Lower leg skin (tissue), 4 donors: ENCODE results near the gene FOXP1. TPM values are rescaled to one million over a fixed set of nuclear protein-coding genes. Genes with fewer than 3 reads are reported as not detected.

ENCODE experiments used
- DNase-seq, 2 donors: peaks; one replicate each; pipeline ENCODE4 v3.0.0-alpha.2; 2019; ENCODE audit warnings: low spot score in 2 of 2
- H3K4me3 ChIP-seq: fragments of 200-600 bp; sonication (generic); 2 replicates; pipeline ENCODE4 v1.5.1; 2017; ENCODE audit warnings: mild to moderate bottlenecking, low read depth; ENCODE audit not compliant: poor library complexity, severe bottlenecking
- POLR2A ChIP-seq, 2 donors: fragments of 450-650 bp; IDR thresholded peaks; one replicate each; pipeline ENCODE4 v1.6.1; 2016 to 2017; ENCODE audit warnings: antibody characterized with exemption in 2 of 2, mild to moderate bottlenecking in 1 of 2, moderate library complexity in 1 of 2
- WGBS, 2 donors: methylation state at CpG; one replicate each; pipeline ENCODE4 v1.1.5; 2018; 5-methylcytosine and 5-hydroxymethylcytosine counted together
- intact Hi-C: fragments of 100-400 bp; cut with DNase I; formaldehyde crosslinking; loops from one replicate; pipeline ENCODE4 v1.15.0; 2023; ENCODE audit warnings: low total_unique reads
- total RNA-seq, 4 donors: library from RNA; depleted of rRNA; stranded (reverse); fragments of >200 nt; gene quantifications; one replicate each; pipeline ENCODE4 v1.1.0, GENCODE V29; 2016
- TF ChIP-seq, protein P1 (sequence below), 3 donors: fragments of 450-650 bp; IDR thresholded peaks; one replicate each; pipeline ENCODE4 v1.5.1; 2016; ENCODE audit warnings: antibody characterized with exemption in 3 of 3, mild to moderate bottlenecking in 3 of 3, moderate library complexity in 2 of 3

Gene FOXP1
- total RNA-seq, 4 donors from 2014 or later = 46.6 to 66.6 (median 55.2) TPM

DNA sequence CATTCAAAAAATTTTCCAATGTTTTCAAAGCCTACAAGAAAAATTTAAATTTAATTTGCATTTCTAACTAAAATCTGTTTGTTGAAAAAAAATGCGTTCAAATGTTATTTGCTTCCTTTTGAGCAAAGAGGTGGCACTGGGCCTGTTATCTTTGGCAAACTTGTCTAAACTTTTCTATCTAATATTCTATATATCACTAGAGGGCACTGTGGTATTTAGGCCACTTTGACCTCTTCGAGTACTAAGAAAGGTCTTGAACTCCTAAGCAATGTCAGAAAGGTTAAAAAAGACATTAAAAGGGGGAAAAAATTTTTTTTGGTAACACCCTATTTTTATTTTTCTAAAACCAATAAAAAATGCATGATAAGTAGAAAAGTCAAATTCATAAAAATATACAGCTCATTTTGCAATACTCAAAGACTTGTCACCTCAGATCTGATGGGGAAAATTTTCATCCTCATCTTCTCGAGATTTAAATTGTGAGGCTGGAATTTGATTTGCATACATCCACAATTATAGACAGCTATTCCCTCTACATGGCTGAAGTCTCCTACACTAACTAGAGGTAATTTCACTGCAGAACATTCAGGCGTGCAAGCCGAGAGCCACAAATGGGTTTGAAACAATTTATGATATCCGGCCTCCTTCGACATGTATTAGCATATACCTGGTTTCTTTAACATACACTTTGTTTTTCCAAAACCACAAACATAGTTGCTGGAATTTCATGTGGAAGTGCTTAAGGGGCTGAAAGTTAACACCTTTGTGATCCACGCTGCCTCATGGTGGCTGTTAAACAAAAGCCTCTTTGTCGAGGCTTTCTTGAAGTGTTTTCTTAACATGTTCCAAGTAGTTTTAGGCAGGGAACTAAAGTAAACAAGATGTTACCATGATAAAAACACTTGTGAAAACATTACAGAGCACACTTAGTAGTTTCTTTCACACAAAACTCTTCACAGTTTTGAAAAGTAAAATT, 576.4 kb downstream of the FOXP1 start:
- TF ChIP-seq, protein P1, sequence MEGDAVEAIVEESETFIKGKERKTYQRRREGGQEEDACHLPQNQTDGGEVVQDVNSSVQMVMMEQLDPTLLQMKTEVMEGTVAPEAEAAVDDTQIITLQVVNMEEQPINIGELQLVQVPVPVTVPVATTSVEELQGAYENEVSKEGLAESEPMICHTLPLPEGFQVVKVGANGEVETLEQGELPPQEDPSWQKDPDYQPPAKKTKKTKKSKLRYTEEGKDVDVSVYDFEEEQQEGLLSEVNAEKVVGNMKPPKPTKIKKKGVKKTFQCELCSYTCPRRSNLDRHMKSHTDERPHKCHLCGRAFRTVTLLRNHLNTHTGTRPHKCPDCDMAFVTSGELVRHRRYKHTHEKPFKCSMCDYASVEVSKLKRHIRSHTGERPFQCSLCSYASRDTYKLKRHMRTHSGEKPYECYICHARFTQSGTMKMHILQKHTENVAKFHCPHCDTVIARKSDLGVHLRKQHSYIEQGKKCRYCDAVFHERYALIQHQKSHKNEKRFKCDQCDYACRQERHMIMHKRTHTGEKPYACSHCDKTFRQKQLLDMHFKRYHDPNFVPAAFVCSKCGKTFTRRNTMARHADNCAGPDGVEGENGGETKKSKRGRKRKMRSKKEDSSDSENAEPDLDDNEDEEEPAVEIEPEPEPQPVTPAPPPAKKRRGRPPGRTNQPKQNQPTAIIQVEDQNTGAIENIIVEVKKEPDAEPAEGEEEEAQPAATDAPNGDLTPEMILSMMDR (IDR thresholded peaks at IDR 0.05) = no peak
- TF ChIP-seq POLR2A (IDR thresholded peaks at IDR 0.05) = no peak
- DNase-seq = no peak
- H3K4me3 ChIP-seq = no peak overlapping the region
- intact Hi-C loops = no loop called here
- 60 to 61% methylated on average over 9 of the region's 9 CpGs for WGBS, 2 donors

GRCh38 chr3:71005702-71006321, 577.7 kb downstream of the FOXP1 start:
- 70 to 76% methylated on average over 10 of the region's 10 CpGs for WGBS, 2 donors
- H3K4me3 ChIP-seq = no peak overlapping the region
- TF ChIP-seq, protein P1 (IDR thresholded peaks at IDR 0.05) = no peak
- no peak for TF ChIP-seq POLR2A (IDR thresholded peaks at IDR 0.05)
- intact Hi-C loops = no loop called here
- DNase-seq = no peak

DNA sequence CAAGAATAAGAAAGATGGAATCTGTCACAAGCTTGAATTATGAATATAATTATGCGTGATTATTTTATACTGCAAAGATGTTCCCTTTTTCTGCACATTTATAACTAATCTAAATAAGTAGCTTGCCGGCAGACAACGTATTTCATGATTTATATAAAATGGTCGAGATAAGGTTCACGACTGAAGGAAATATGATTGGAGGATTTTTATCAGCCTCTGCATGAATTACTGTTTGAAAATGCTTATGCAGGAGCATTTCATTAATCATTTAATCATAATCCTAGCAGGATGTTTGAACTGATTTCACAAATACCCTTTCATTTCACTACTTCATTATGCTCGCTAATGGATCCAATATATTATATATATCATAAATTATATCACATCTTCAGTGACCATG, 580.0 kb downstream of the FOXP1 start:
- intact Hi-C loops = no loop called here
- no peak for DNase-seq
- WGBS, 2 donors = 90 to 93% methylated on average over 6 of the region's 6 CpGs
- TF ChIP-seq, protein P1 (IDR thresholded peaks at IDR 0.05) = no peak
- TF ChIP-seq POLR2A (IDR thresholded peaks at IDR 0.05) = no peak
- H3K4me3 ChIP-seq = no peak overlapping the region

GRCh38 chr3:71002298-71002697, 581.2 kb downstream of the FOXP1 start:
- no peak for DNase-seq
- 93 to 99% methylated on average over 2 of the region's 2 CpGs for WGBS, 2 donors
- TF ChIP-seq, protein P1 (IDR thresholded peaks at IDR 0.05) = no peak
- no peak for TF ChIP-seq POLR2A (IDR thresholded peaks at IDR 0.05)
- intact Hi-C loops = no loop called here
- no peak overlapping the region for H3K4me3 ChIP-seq

GRCh38 chr3:71001303-71001830, 582.2 kb downstream of the FOXP1 start:
- intact Hi-C loops = no loop called here
- TF ChIP-seq, protein P1 (IDR thresholded peaks at IDR 0.05) = no peak
- no peak for TF ChIP-seq POLR2A (IDR thresholded peaks at IDR 0.05)

More at GRCh38 chr3:71001303-71001830, 582.2 kb downstream of the FOXP1 start:
- H3K4me3 ChIP-seq = no peak overlapping the region
- DNase-seq = no peak
- WGBS, 2 donors = 91% methylated on average over 5 of the region's 5 CpGs
